A549 (cell line): ENCODE measurements around the gene SCUBE1. TPM values are rescaled to one million over a fixed set of nuclear protein-coding genes. Genes with fewer than 3 reads are reported as not detected.

ENCODE experiments used
- ATAC-seq, 2 experiments: fragments of 200-7000 bp in 1 of 2; fragments of >200 bp in 1 of 2; cut with Nextera tagmentation in 1 of 2; cut with Tn5 transposase in 1 of 2; 3 replicates each; pipeline versions ENCODE4 v1.8.0 to v1.9.1; 2018 to 2020; ENCODE audit warnings: mild to moderate bottlenecking in 1 of 2, moderate library complexity in 1 of 2
- CTCF ChIA-PET: fragments of 300-600 bp; sonication (Branson Sonifier 250); formaldehyde crosslinking; extraction: SDS; loops from one replicate; lab custom pipeline; 2021; ENCODE audit warnings: antibody characterized with exemption, inconsistent platforms; lab: Yijun Ruan, JAX
- POLR2A ChIA-PET: fragments of 350-600 bp; formaldehyde crosslinking; extraction: SDS; loops from one replicate; lab custom pipeline; 2021; ENCODE audit warnings: antibody characterized with exemption, inconsistent platforms; lab: Yijun Ruan, JAX
- DNase-seq, 2 experiments: peaks; one replicate each; pipeline versions ENCODE4 v3.0.0 to v3.0.0-alpha.2; 2011 to 2016; ENCODE audit warnings: low read depth in 1 of 2, low spot score in 1 of 2
- FAIRE-seq: peaks from 2 replicates; lab custom pipeline; 2011; peaks lifted over from hg19 to GRCh38; lab: Jason Lieb, UNC
- H3K27ac ChIP-seq, 2 experiments: fragments of >200 bp; sonication (Bioruptor Twin); formaldehyde crosslinking; 3 replicates each; pipeline ENCODE4 v1.5.1; 2016 to 2017
- H3K4me1 ChIP-seq: fragments of >200 bp; sonication (Bioruptor Twin); formaldehyde crosslinking; 3 replicates; pipeline ENCODE4 v1.6.1; 2016
- H3K4me2 ChIP-seq: fragments of >200 bp; sonication (Bioruptor Twin); formaldehyde crosslinking; 3 replicates; pipeline ENCODE4 v1.6.1; 2016
- H3K4me3 ChIP-seq: fragments of >200 bp; sonication (Bioruptor Twin); formaldehyde crosslinking; 3 replicates; pipeline ENCODE4 v1.5.1; 2016
- H3K9me3 ChIP-seq: fragments of >200 bp; sonication (Bioruptor Twin); formaldehyde crosslinking; 3 replicates; pipeline ENCODE4 v1.6.1; 2016
- EHF ChIP-seq: fragments of 250-450 bp; sonication (Bioruptor Pico); IDR thresholded peaks from 2 replicates; pipeline ENCODE4 v1.5.0; 2020; ENCODE audit warnings: mild to moderate bottlenecking
- GATA3 ChIP-seq: IDR thresholded peaks from 2 replicates; pipeline ENCODE4 v1.6.1; 2012; ENCODE audit warnings: borderline replicate concordance
- HOXA7 ChIP-seq: fragments of 250-450 bp; sonication (Bioruptor Pico); IDR thresholded peaks from 2 replicates; pipeline ENCODE4 v1.5.0; 2020; ENCODE audit warnings: mild to moderate bottlenecking, moderate library complexity
- HOXB13 ChIP-seq: fragments of 250-450 bp; sonication (Bioruptor Pico); IDR thresholded peaks from 2 replicates; pipeline ENCODE4 v1.5.0; 2020; ENCODE audit warnings: low read depth, mild to moderate bottlenecking, moderate library complexity
- HOXB5 ChIP-seq: fragments of 250-450 bp; sonication (Bioruptor Pico); IDR thresholded peaks from 2 replicates; pipeline ENCODE4 v1.5.0; 2020; ENCODE audit warnings: mild to moderate bottlenecking, moderate library complexity
- KDM1A ChIP-seq: fragments of 200-600 bp; sonication (generic); IDR thresholded peaks from 2 replicates; pipeline ENCODE4 v1.6.1; 2016; ENCODE audit warnings: low read depth, mild to moderate bottlenecking
- PHF8 ChIP-seq: fragments of 200-600 bp; sonication (generic); IDR thresholded peaks from 2 replicates; pipeline ENCODE4 v1.6.1; 2016; ENCODE audit warnings: low read depth, mild to moderate bottlenecking, antibody characterized with exemption, moderate library complexity, borderline replicate concordance
- RAD21 ChIP-seq, 2 experiments: fragments of >200 bp in 1 of 2; sonication (Bioruptor Twin) in 1 of 2; formaldehyde crosslinking in 1 of 2; IDR thresholded peaks in 1 of 2; conservative IDR thresholded peaks in 1 of 2; 2 replicates in 1 of 2; 3 replicates in 1 of 2; pipeline ENCODE4 v1.6.1; 2012 to 2018; ENCODE audit warnings: inconsistent platforms in 1 of 2
- SMC3 ChIP-seq: fragments of >200 bp; sonication (Bioruptor Twin); formaldehyde crosslinking; IDR thresholded peaks from 3 replicates; pipeline ENCODE4 v1.6.1; 2018; ENCODE audit warnings: inconsistent platforms
- SREBF2 ChIP-seq: fragments of 450-650 bp; IDR thresholded peaks from 2 replicates; pipeline ENCODE4 v1.6.1; 2014; ENCODE audit warnings: mild to moderate bottlenecking, moderate library complexity
- TP53 ChIP-seq: fragments of 250-450 bp; sonication (Bioruptor Pico); IDR thresholded peaks from 2 replicates; pipeline ENCODE4 v1.5.0; 2021; ENCODE audit warnings: mild to moderate bottlenecking, moderate library complexity
- ZSCAN20 ChIP-seq: fragments of 250-450 bp; sonication (Bioruptor Pico); IDR thresholded peaks from 2 replicates; pipeline ENCODE4 v1.8.0; 2022; ENCODE audit warnings: mild to moderate bottlenecking, moderate library complexity
- WGBS: methylation state at CpG from one replicate; pipeline ENCODE4 v1.1.6; 2017; ENCODE audit errors: missing lambda C conversion rate; 5-methylcytosine and 5-hydroxymethylcytosine counted together
- polyA plus RNA-seq, 4 experiments: library from polyadenylated mRNA; depleted of rRNA in 3 of 4; stranded (reverse); fragments of >200 nt; fragmentation: RNase III in 1 of 4; extraction: RNeasy Plus Mini Kit Qiagen cat#74134 plus additional on column Dnase treatment in 1 of 4; gene quantifications; 2 replicates in 3 of 4; 3 replicates in 1 of 4; pipeline ENCODE4 v1.2.3, GENCODE V29; 2011 to 2017
- TF ChIP-seq, protein P1 (sequence below): fragments of >200 bp; sonication (Bioruptor Twin); formaldehyde crosslinking; IDR thresholded peaks from 3 replicates; pipeline ENCODE4 v1.5.1; 2016
- TF ChIP-seq, protein P2 (sequence below): fragments of 200-600 bp; sonication (generic); IDR thresholded peaks from 2 replicates; pipeline ENCODE4 v1.6.1; 2016; ENCODE audit warnings: antibody characterized with exemption, mild to moderate bottlenecking, moderate library complexity
- TF ChIP-seq, protein P3 (sequence below): fragments of 150-350 bp; IDR thresholded peaks from 2 replicates; pipeline ENCODE4 v1.6.1; 2014; ENCODE audit warnings: low read depth, mild to moderate bottlenecking, low read length

Gene SCUBE1
- polyA plus RNA-seq, 2 of the 4 experiments (the other 2 are of a cell fraction): 0.01 to 0.12 TPM

DNA sequence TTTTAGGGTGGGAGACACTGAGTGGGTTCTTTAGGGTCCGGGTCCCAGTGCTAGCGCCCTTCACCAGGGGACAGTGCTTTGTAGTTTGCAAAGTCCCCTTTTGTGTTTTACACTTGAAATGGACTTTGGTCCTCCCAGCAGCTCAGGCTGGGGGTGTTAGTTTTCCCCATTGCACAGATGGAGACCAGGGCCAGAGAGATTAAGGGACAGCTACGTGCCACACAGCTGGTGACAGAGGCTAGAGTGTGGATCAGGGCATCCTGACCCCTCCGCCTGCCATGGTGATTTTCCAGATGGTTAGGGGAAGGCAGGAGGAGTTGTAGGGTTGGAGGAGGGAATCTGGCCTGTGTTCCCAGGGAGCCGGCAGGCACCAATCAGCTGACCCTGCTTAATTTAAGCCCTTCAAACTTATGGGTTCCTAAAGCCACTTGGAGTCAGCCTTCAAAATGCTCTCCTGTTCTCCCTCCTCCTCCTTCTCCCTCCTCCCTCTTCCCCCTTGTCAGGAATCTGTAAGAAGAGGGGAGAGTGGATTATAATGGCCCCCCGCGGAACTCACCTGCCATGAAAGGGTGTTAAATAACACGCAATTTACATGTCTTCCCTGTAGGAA, 46.2 kb upstream of the SCUBE1 start:
- FAIRE-seq: no peak
- CTCF ChIA-PET: interaction anchor here (0.6 to 11.7 kb wide), 10 partner anchors 8 to 444 kb away, joined by 3 to 134 read pairs (median 9); no protein-coding TSS in a partner anchor
- 85% methylated on average over 8 of the region's 8 CpGs for WGBS

DNA sequence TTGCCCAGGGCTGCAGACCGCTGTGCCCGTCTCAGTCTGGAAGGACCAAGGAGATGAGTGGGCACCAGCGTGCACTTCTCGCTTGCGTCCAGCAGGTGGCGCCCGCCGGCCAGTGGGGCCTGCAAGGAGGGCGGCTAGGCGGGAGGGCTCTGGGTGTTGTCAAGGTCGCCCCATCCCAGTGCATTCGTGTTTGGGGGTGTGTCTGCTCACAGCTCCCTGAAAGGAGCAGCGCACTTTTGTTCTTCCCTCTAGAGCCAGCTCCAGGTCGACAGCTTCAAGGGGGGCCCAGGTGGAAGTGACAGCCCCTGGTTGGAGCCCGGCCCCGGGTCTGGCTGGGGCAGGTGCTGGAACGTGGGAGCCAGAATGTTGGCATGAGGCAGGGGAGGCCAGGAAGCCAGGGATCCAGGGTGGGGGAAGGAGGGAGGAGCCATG, 45.3 kb upstream of the SCUBE1 start:
- CTCF ChIA-PET: interaction anchor here (0.6 to 11.7 kb wide), 28 partner anchors 9 to 558 kb away, joined by 3 to 134 read pairs (median 3); no protein-coding TSS in a partner anchor
- FAIRE-seq (no peak), DNase-seq (peak; percentile 69 to 75), ATAC-seq (peak; percentile 80 to 90)
- Histone ChIP-seq H3K9me3 (no peaks in the 10 kb centered on the region), H3K4me3 (no peak overlapping the region), H3K4me2 (peak overlapping the region; percentile 21; the same call in 1 of the 3 replicates), H3K27ac (no peak overlapping the region), H3K4me1 (no peaks in the 10 kb centered on the region)
- POLR2A ChIA-PET: no interaction called here
- WGBS: 17% methylated on average over 14 of the region's 17 CpGs
- TF ChIP-seq RAD21 (conservative IDR thresholded peaks at IDR 0.05 in 1 of 2, IDR thresholded peaks at IDR 0.05 in 1 of 2): peak; percentile 84 to 87
- TF ChIP-seq HOXB13 (CRISPR knock-in tag): no peak
- no peak for TF ChIP-seq SREBF2
- TF ChIP-seq, protein P1, sequence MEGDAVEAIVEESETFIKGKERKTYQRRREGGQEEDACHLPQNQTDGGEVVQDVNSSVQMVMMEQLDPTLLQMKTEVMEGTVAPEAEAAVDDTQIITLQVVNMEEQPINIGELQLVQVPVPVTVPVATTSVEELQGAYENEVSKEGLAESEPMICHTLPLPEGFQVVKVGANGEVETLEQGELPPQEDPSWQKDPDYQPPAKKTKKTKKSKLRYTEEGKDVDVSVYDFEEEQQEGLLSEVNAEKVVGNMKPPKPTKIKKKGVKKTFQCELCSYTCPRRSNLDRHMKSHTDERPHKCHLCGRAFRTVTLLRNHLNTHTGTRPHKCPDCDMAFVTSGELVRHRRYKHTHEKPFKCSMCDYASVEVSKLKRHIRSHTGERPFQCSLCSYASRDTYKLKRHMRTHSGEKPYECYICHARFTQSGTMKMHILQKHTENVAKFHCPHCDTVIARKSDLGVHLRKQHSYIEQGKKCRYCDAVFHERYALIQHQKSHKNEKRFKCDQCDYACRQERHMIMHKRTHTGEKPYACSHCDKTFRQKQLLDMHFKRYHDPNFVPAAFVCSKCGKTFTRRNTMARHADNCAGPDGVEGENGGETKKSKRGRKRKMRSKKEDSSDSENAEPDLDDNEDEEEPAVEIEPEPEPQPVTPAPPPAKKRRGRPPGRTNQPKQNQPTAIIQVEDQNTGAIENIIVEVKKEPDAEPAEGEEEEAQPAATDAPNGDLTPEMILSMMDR: peak; percentile 81
- TF ChIP-seq SMC3: peak; percentile 84

More for the DNA sequence above, 46.2 kb upstream of the SCUBE1 start:
- Histone ChIP-seq H3K4me2 (no peak overlapping the region), H3K27ac (no peak overlapping the region), H3K4me1 (no peaks in the 10 kb centered on the region), H3K9me3 (no peaks in the 10 kb centered on the region)
- DNase-seq (no peak), ATAC-seq (no peak)
- no peak for TF ChIP-seq ZSCAN20 (CRISPR knock-in tag)
- no peak for TF ChIP-seq HOXA7 (CRISPR knock-in tag)
- no peak for TF ChIP-seq HOXB5
- TF ChIP-seq, protein P2, sequence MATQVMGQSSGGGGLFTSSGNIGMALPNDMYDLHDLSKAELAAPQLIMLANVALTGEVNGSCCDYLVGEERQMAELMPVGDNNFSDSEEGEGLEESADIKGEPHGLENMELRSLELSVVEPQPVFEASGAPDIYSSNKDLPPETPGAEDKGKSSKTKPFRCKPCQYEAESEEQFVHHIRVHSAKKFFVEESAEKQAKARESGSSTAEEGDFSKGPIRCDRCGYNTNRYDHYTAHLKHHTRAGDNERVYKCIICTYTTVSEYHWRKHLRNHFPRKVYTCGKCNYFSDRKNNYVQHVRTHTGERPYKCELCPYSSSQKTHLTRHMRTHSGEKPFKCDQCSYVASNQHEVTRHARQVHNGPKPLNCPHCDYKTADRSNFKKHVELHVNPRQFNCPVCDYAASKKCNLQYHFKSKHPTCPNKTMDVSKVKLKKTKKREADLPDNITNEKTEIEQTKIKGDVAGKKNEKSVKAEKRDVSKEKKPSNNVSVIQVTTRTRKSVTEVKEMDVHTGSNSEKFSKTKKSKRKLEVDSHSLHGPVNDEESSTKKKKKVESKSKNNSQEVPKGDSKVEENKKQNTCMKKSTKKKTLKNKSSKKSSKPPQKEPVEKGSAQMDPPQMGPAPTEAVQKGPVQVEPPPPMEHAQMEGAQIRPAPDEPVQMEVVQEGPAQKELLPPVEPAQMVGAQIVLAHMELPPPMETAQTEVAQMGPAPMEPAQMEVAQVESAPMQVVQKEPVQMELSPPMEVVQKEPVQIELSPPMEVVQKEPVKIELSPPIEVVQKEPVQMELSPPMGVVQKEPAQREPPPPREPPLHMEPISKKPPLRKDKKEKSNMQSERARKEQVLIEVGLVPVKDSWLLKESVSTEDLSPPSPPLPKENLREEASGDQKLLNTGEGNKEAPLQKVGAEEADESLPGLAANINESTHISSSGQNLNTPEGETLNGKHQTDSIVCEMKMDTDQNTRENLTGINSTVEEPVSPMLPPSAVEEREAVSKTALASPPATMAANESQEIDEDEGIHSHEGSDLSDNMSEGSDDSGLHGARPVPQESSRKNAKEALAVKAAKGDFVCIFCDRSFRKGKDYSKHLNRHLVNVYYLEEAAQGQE: no peak
- no peak for TF ChIP-seq PHF8
- TF ChIP-seq KDM1A: no peak
- no peak for TF ChIP-seq GATA3
- TF ChIP-seq EHF: no peak
- TF ChIP-seq, protein P3, sequence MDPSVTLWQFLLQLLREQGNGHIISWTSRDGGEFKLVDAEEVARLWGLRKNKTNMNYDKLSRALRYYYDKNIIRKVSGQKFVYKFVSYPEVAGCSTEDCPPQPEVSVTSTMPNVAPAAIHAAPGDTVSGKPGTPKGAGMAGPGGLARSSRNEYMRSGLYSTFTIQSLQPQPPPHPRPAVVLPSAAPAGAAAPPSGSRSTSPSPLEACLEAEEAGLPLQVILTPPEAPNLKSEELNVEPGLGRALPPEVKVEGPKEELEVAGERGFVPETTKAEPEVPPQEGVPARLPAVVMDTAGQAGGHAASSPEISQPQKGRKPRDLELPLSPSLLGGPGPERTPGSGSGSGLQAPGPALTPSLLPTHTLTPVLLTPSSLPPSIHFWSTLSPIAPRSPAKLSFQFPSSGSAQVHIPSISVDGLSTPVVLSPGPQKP: no peak
- TF ChIP-seq RAD21 (conservative IDR thresholded peaks at IDR 0.05 in 1 of 2, IDR thresholded peaks at IDR 0.05 in 1 of 2): no peak
- no peak for TF ChIP-seq TP53
- TF ChIP-seq, all 56 proteins: peak for 0
- POLR2A ChIA-PET: no interaction called here
- no peak overlapping the region for H3K4me3 ChIP-seq
